DOHH2 (cell line): ENCODE data around the gene SLC9A7.

Source experiments
- H3F3A ChIP-seq: fragments of 200-600 bp; sonication (generic), shearing (Covaris generic); 2 replicates; pipeline ENCODE4 v1.6.0; 2016; ENCODE audit warnings: antibody characterized with exemption, mild to moderate bottlenecking; ENCODE audit not compliant: control insufficient read depth, insufficient read depth
- H3K27ac ChIP-seq: fragments of 200-600 bp; sonication (generic); 2 replicates; pipeline ENCODE4 v1.5.1; 2014; ENCODE audit warnings: low read depth, mild to moderate bottlenecking, low read length, moderate library complexity
- H3K27me3 ChIP-seq: fragments of 200-600 bp; sonication (generic); 2 replicates; pipeline ENCODE4 v1.6.1; 2014; ENCODE audit warnings: mild to moderate bottlenecking, low read length, mixed read lengths; ENCODE audit not compliant: control insufficient read depth
- H3K36me3 ChIP-seq: fragments of 200-600 bp; sonication (generic); 2 replicates; pipeline ENCODE4 v1.6.1; 2014; ENCODE audit warnings: mild to moderate bottlenecking, low read length, moderate library complexity, mixed read lengths; ENCODE audit not compliant: control insufficient read depth
- H3K4me1 ChIP-seq: fragments of 200-600 bp; sonication (generic); 2 replicates; pipeline ENCODE4 v1.6.1; 2014; ENCODE audit warnings: mild to moderate bottlenecking, low read length, mixed read lengths; ENCODE audit not compliant: control insufficient read depth
- H3K4me2 ChIP-seq: fragments of 200-600 bp; sonication (generic); 2 replicates; pipeline ENCODE4 v1.6.0; 2014; ENCODE audit warnings: mild to moderate bottlenecking, low read length, moderate library complexity
- H3K4me3 ChIP-seq: fragments of 200-600 bp; sonication (generic); 2 replicates; pipeline ENCODE4 v1.5.1; 2014; ENCODE audit warnings: mild to moderate bottlenecking, low read length, mixed read lengths
- H3K79me2 ChIP-seq: fragments of 200-600 bp; sonication (generic); 2 replicates; pipeline ENCODE4 v1.6.1; 2014; ENCODE audit warnings: mild to moderate bottlenecking, low read length, mixed read lengths; ENCODE audit not compliant: control insufficient read depth
- H3K9me2 ChIP-seq: fragments of 200-600 bp; sonication (generic); replicated peaks from 2 replicates; pipeline ENCODE4 v1.6.1; 2014; ENCODE audit warnings: mild to moderate bottlenecking, low read length, mixed read lengths; ENCODE audit not compliant: control insufficient read depth
- H3K9me3 ChIP-seq: fragments of 200-600 bp; sonication (generic); 2 replicates; pipeline ENCODE4 v1.6.1; 2014; ENCODE audit warnings: antibody characterized with exemption, low read length, mixed read lengths; ENCODE audit not compliant: control insufficient read depth, insufficient read depth
- H4K20me1 ChIP-seq: fragments of 200-600 bp; sonication (generic); 2 replicates; pipeline ENCODE4 v1.6.0; 2014; ENCODE audit warnings: low read depth, mild to moderate bottlenecking, antibody characterized with exemption, low read length, moderate library complexity; ENCODE audit not compliant: control insufficient read depth, insufficient read depth
- EZH2phosphoT487 ChIP-seq: fragments of 200-600 bp; sonication (generic); IDR thresholded peaks from 2 replicates; pipeline ENCODE4 v1.6.1; 2017; ENCODE audit warnings: borderline replicate concordance, mild to moderate bottlenecking, antibody characterized with exemption, low read length, moderate library complexity, mixed read lengths
- TF ChIP-seq, protein P1 (sequence below): fragments of 200-600 bp; sonication (generic); IDR thresholded peaks from one replicate; pipeline ENCODE4 v1.5.1; 2014; ENCODE audit warnings: antibody characterized with exemption, mild to moderate bottlenecking, low read depth, low read length; ENCODE audit not compliant: poor library complexity, severe bottlenecking

SLC9A7 gene

DNA sequence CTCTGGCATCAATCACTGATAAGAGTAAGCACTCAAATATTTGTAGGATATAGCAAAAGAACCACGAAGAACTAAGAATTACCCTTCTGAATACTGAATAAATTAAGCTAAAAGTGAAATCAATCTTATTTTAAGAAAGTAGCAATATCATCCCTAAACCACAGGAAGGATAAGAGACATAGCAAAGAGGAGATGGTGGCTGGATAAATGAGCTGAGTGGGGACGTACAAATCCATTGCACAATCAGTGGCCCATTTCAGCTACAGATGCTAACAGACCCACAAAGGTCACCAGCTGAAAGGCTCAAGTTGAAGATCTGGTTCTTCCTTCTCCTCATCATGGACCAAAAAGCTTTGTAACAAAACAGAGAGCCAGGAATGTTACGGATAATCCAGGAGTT is 77.1 kb downstream of the SLC9A7 start:
- no peaks in the 10 kb centered on the region for H3K9me2 ChIP-seq
- no peaks in the 10 kb centered on the region for H3F3A ChIP-seq
- no peak overlapping the region for H3K4me3 ChIP-seq
- TF ChIP-seq, protein P1, sequence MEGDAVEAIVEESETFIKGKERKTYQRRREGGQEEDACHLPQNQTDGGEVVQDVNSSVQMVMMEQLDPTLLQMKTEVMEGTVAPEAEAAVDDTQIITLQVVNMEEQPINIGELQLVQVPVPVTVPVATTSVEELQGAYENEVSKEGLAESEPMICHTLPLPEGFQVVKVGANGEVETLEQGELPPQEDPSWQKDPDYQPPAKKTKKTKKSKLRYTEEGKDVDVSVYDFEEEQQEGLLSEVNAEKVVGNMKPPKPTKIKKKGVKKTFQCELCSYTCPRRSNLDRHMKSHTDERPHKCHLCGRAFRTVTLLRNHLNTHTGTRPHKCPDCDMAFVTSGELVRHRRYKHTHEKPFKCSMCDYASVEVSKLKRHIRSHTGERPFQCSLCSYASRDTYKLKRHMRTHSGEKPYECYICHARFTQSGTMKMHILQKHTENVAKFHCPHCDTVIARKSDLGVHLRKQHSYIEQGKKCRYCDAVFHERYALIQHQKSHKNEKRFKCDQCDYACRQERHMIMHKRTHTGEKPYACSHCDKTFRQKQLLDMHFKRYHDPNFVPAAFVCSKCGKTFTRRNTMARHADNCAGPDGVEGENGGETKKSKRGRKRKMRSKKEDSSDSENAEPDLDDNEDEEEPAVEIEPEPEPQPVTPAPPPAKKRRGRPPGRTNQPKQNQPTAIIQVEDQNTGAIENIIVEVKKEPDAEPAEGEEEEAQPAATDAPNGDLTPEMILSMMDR = no peak
- TF ChIP-seq EZH2phosphoT487 = no peak
- H3K36me3 ChIP-seq = no peaks in the 10 kb centered on the region
- no peaks in the 10 kb centered on the region for H3K27me3 ChIP-seq
- no peaks in the 10 kb centered on the region; the same call in 1 of the 2 replicates for H3K79me2 ChIP-seq
- no peaks in the 10 kb centered on the region for H3K9me3 ChIP-seq
- H3K27ac ChIP-seq = no peak overlapping the region
- no peaks in the 10 kb centered on the region for H4K20me1 ChIP-seq
- H3K4me2 ChIP-seq = no peak overlapping the region
- peaks cover 7% of the 10 kb centered on the region for H3K4me1 ChIP-seq

DNA sequence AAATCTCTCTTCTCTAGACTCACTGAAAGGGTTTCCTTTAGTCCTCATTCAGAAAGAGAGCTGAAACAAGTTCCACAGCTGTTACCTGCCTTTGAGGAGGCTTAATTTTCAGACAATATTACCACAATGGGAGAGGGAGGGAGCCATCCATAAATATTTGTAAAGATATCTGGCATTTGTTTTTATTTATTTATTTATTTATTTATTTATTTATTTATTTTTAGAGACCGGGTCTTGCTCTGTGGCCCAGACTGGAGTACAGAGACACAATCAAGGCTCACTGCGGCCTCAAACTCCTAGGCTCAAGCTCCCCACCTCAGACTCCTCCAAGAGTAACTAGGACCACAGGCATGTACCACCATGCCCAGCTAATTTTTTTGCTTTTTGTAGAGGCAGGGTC is 80.7 kb downstream of the SLC9A7 start:
- no peaks in the 10 kb centered on the region for H4K20me1 ChIP-seq

DNA sequence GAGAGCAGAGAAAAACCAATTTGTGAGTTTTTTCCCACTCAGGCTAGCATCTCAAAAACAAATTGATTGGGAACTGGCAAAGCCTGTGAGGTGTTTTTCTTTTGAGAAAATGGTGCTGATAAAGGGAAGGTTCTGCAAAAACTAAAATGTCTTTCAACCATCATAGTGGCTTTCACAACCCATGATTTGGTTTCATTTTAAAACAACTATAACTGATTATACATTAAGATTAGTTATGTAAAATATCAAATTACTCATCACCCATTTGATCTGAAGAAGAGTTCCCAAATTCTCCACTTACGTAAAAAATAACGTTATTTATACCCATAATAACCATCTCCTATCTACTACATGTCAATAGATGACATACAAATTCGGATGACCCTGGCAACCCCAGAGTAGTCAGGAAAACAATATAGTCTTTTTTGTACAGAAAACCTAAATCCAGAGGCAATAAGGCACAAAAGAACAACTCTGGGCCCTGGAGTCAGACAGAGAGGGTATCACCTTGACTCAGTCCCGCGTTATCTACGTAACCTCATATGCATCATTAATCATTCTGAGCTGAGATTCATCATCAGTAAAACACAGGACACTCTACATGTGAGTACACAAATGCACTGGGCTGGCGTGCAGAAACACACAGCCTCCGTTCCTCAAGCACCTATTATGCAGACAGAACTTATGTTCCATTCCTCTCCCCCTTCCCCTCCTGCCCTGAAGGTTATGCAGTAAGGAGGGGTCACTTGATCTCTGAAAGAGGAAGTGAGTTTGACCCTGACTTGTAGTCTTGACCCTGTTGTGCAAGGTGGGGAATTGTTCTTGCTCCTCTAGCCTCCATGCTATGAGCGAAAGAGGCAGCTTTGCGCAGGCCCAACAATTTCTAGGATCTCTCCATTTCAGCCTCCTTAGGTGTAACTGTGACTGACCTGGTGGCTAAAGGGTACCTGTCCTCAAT is 82.2 kb downstream of the SLC9A7 start:
- Histone ChIP-seq H3K4me2 (no peak overlapping the region), H3K4me3 (no peak overlapping the region)
- no peak for TF ChIP-seq EZH2phosphoT487
- TF ChIP-seq, protein P1 = no peak

More for the DNA sequence above, 80.7 kb downstream of the SLC9A7 start:
- Histone ChIP-seq H3K4me3 (no peak overlapping the region), H3K9me2 (no peaks in the 10 kb centered on the region), H3K27ac (no peak overlapping the region), H3K79me2 (no peaks in the 10 kb centered on the region), H3K36me3 (no peaks in the 10 kb centered on the region), H3K27me3 (no peaks in the 10 kb centered on the region), H3K9me3 (no peaks in the 10 kb centered on the region), H3F3A (no peaks in the 10 kb centered on the region), H3K4me1 (peaks cover 7% of the 10 kb centered on the region), H3K4me2 (no peak overlapping the region)
- TF ChIP-seq EZH2phosphoT487 = no peak
- TF ChIP-seq, protein P1 = no peak

More for the DNA sequence above, 82.2 kb downstream of the SLC9A7 start:
- Histone ChIP-seq H3F3A (no peaks in the 10 kb centered on the region), H3K9me3 (no peaks in the 10 kb centered on the region), H3K27me3 (no peaks in the 10 kb centered on the region), H3K79me2 (no peaks in the 10 kb centered on the region), H4K20me1 (no peaks in the 10 kb centered on the region), H3K9me2 (no peaks in the 10 kb centered on the region), H3K36me3 (no peaks in the 10 kb centered on the region), H3K4me1 (peaks cover 7% of the 10 kb centered on the region), H3K27ac (no peak overlapping the region)
